ENCODE data around the gene TSPAN4. TPM values are rescaled to one million over a fixed set of nuclear protein-coding genes. Genes with fewer than 3 reads are reported as not detected.

The TSPAN4 gene
- total RNA-seq, 2 experiments from 2014 or later: 7.7 to 7.9 TPM

- Mint-ChIP-seq H3K4me1 (no peaks in the 10 kb centered on the region), H3K27me3 (no peaks in the 10 kb centered on the region), H3K9me3 (no peaks in the 10 kb centered on the region), H3K36me3 (ENCODE audit: low read depth) (no peaks in the 10 kb centered on the region), H3K4me3 (no peak overlapping the region), H3K27ac (no peak overlapping the region)
- ChIA-PET CTCF (no interaction called here), POLR2A (no interaction called here)
- DNase-seq: no peak
Observed at GRCh38 chr11:855796-856195, 13.1 kb downstream of the TSPAN4 start.

GRCh38 chr11:856397-856796, 13.7 kb downstream of the TSPAN4 start:
- Mint-ChIP-seq H3K9me3 (no peaks in the 10 kb centered on the region), H3K4me1 (no peaks in the 10 kb centered on the region)

GRCh38 chr11:858053-858761, 15.6 kb downstream of the TSPAN4 start:
- no peaks in the 10 kb centered on the region for H3K36me3 Mint-ChIP-seq (ENCODE audit: low read depth)
- no peak overlapping the region for H3K4me3 Mint-ChIP-seq
- no peak for DNase-seq
- H3K27me3 Mint-ChIP-seq: no peaks in the 10 kb centered on the region
- CTCF ChIA-PET: interaction anchor here (0.9 to 1.2 kb wide), 2 partner anchors 9 to 12 kb away, joined by 3 read pairs; no protein-coding TSS in a partner anchor
- no peaks in the 10 kb centered on the region for H3K4me1 Mint-ChIP-seq
- H3K9me3 Mint-ChIP-seq: no peaks in the 10 kb centered on the region
- POLR2A ChIA-PET: no interaction called here
- no peak overlapping the region for H3K27ac Mint-ChIP-seq

More at GRCh38 chr11:856397-856796, 13.7 kb downstream of the TSPAN4 start:
- DNase-seq: no peak
- POLR2A ChIA-PET: no interaction called here
- Mint-ChIP-seq H3K27ac (no peak overlapping the region), H3K27me3 (no peaks in the 10 kb centered on the region), H3K4me3 (no peak overlapping the region), H3K36me3 (ENCODE audit: low read depth) (no peaks in the 10 kb centered on the region)
- CTCF ChIA-PET: interaction anchor here (1.5 kb wide), 1 partner anchor 9 kb away, joined by 5 read pairs; no protein-coding TSS in a partner anchor

GRCh38 chr11:858762-859339, 16.2 kb downstream of the TSPAN4 start:
- no peak for DNase-seq
- no peaks in the 10 kb centered on the region for H3K36me3 Mint-ChIP-seq (ENCODE audit: low read depth)
- ChIA-PET POLR2A (no interaction called here), CTCF (interaction anchor here (0.9 to 1.2 kb wide), 2 partner anchors 10 to 13 kb away, joined by 3 read pairs; no protein-coding TSS in a partner anchor)
- H3K9me3 Mint-ChIP-seq: no peaks in the 10 kb centered on the region
- H3K27me3 Mint-ChIP-seq: no peaks in the 10 kb centered on the region
- no peaks in the 10 kb centered on the region for H3K4me1 Mint-ChIP-seq
- H3K4me3 Mint-ChIP-seq: no peak overlapping the region
- H3K27ac Mint-ChIP-seq: no peak overlapping the region

GRCh38 chr11:859394-860131, 16.9 kb downstream of the TSPAN4 start:
- Mint-ChIP-seq H3K4me1 (no peaks in the 10 kb centered on the region), H3K27me3 (no peaks in the 10 kb centered on the region), H3K27ac (no peak overlapping the region), H3K4me3 (no peak overlapping the region), H3K9me3 (no peaks in the 10 kb centered on the region), H3K36me3 (ENCODE audit: low read depth) (no peaks in the 10 kb centered on the region)
- ChIA-PET CTCF (interaction anchor here (1.0 to 1.2 kb wide), 2 partner anchors 13 to 70 kb away, joined by 3 read pairs; no protein-coding TSS in a partner anchor), POLR2A (no interaction called here)
- no peak for DNase-seq

- Mint-ChIP-seq H3K4me3 (no peak overlapping the region), H3K27ac (peak overlapping the region; percentile 5), H3K9me3 (no peaks in the 10 kb centered on the region), H3K4me1 (no peaks in the 10 kb centered on the region), H3K27me3 (no peaks in the 10 kb centered on the region), H3K36me3 (ENCODE audit: low read depth) (no peaks in the 10 kb centered on the region)
- ChIA-PET POLR2A (no interaction called here), CTCF (interaction anchor here (1.0 kb wide), 1 partner anchor 69 kb away, joined by 3 read pairs; no protein-coding TSS in a partner anchor)
- DNase-seq: no peak
Observed at GRCh38 chr11:860234-861104, 17.8 kb downstream of the TSPAN4 start.

GRCh38 chr11:861105-861479, 18.4 kb downstream of the TSPAN4 start:
- H3K9me3 Mint-ChIP-seq: no peaks in the 10 kb centered on the region
- ChIA-PET CTCF (no interaction called here), POLR2A (no interaction called here)
- H3K27ac Mint-ChIP-seq: no peak overlapping the region
- no peaks in the 10 kb centered on the region for H3K27me3 Mint-ChIP-seq
- H3K4me3 Mint-ChIP-seq: no peak overlapping the region
- no peaks in the 10 kb centered on the region for H3K4me1 Mint-ChIP-seq
- no peaks in the 10 kb centered on the region for H3K36me3 Mint-ChIP-seq (ENCODE audit: low read depth)
- DNase-seq: no peak

- ChIA-PET CTCF (no interaction called here), POLR2A (no interaction called here)
- Mint-ChIP-seq H3K4me1 (no peaks in the 10 kb centered on the region), H3K27ac (no peak overlapping the region), H3K27me3 (no peaks in the 10 kb centered on the region), H3K9me3 (no peaks in the 10 kb centered on the region), H3K36me3 (ENCODE audit: low read depth) (no peaks in the 10 kb centered on the region), H3K4me3 (no peak overlapping the region)
- no peak for DNase-seq
Observed at GRCh38 chr11:862081-862661, 19.5 kb downstream of the TSPAN4 start.

GRCh38 chr11:862696-863022, 20.0 kb downstream of the TSPAN4 start:
- H3K9me3 Mint-ChIP-seq: no peaks in the 10 kb centered on the region
- no peaks in the 10 kb centered on the region for H3K36me3 Mint-ChIP-seq (ENCODE audit: low read depth)
- no peak overlapping the region for H3K27ac Mint-ChIP-seq
- DNase-seq: no peak
- no peaks in the 10 kb centered on the region for H3K27me3 Mint-ChIP-seq
- H3K4me1 Mint-ChIP-seq: no peaks in the 10 kb centered on the region
- ChIA-PET POLR2A (no interaction called here), CTCF (no interaction called here)
- no peak overlapping the region for H3K4me3 Mint-ChIP-seq

GRCh38 chr11:863023-863909, 20.6 kb downstream of the TSPAN4 start:
- Mint-ChIP-seq H3K4me3 (no peak overlapping the region), H3K27me3 (no peaks in the 10 kb centered on the region), H3K27ac (no peak overlapping the region), H3K4me1 (no peaks in the 10 kb centered on the region), H3K36me3 (ENCODE audit: low read depth) (no peaks in the 10 kb centered on the region), H3K9me3 (no peaks in the 10 kb centered on the region)
- DNase-seq: no peak
- CTCF ChIA-PET: interaction anchor here (0.6 kb wide), 1 partner anchor 730 kb away, joined by 3 read pairs; no protein-coding TSS in a partner anchor
- POLR2A ChIA-PET: no interaction called here

- ChIA-PET CTCF (no interaction called here), POLR2A (no interaction called here)
- Mint-ChIP-seq H3K36me3 (ENCODE audit: low read depth) (no peaks in the 10 kb centered on the region), H3K27ac (no peak overlapping the region), H3K4me3 (no peak overlapping the region), H3K27me3 (no peaks in the 10 kb centered on the region), H3K4me1 (no peaks in the 10 kb centered on the region), H3K9me3 (no peaks in the 10 kb centered on the region)
- no peak for DNase-seq
Observed at GRCh38 chr11:863910-864827, 21.5 kb downstream of the TSPAN4 start.

Measured in activated CD4-positive, alpha-beta T cell treated with anti-CD3 and anti-CD28 coated beads, Interleukin-2, amount 10 ng/mL, durations not matched to agents 7 days and 5 days (primary cell).